ENCODE results near the gene CREBBP.

The CREBBP gene

DNA sequence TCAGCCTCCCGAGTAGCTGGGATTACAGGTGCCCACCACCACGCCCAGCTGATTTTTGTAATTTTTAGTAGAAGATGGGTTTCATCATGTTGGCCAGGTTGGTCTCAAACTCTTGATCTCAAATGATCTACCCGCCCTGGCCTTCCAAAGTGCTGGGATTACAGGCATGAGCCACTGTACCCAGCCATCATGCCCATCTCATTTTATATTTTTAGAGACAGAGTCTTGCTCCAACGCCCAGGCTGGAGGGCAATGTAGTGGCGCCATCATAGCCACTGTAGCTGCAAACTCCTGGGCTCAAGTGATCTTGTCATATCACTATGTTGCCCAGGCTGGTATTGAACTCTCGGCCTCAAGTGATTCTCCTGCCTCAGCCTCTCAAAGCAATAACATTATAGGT lies 120.0 kb downstream of the CREBBP start:
- no peak for DNase-seq

DNA sequence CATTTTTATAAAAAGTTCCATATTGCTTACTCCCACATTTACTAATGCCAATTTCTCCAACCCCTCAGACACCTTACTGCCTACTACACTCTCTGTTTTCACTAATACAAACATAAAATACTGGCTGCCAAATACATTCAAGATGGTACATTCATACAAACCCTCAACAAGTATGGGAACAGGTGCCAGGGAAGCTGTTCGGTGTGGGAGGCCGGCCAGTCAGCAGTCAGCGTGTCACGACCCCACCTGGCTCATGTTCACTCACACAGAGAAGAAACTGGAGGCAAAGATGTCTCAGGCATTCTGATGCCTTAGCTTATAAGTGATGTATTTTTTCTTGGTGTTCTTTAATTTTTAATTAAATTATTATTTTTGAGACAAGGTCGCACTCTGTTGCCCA lies 120.8 kb downstream of the CREBBP start:
- DNase-seq = no peak

DNA sequence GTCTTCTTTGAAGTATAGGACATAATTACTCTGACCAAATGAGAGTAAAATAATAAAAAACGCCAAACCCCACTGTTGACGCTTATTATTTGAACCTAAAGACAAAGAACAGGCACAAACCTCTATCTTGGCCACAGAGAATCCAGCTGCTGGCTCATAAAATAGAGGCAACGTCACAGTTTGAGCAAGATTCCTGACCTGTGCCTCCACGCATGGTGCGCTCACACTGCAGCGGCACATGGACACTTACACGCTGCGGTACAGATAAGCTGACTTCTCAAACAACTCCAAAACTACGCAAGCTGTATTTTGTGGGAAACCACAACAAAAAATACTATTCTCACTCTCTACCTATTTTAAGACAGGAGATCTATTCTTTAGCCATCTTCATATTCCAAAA lies 124.4 kb downstream of the CREBBP start:
- DNase-seq = no peak

DNA sequence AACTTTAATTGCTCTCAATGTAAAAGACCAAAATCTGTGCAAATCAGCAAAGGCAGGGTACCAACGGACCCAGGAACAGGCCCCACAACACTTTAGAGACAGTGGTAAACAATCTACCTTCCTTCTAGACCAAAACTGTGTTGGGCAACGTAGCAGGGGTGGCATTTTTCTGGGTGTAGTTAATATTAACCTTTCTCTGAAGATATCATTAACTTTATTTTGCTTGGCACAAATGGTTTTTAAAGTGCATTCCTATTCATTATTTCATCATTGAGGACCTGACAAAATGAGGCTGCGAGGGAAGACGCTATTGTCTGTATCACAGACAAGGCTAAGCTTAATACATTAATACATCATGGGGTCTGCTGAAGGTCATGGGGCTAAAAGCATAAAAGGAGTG lies 125.3 kb downstream of the CREBBP start:
- no peak for DNase-seq

DNA sequence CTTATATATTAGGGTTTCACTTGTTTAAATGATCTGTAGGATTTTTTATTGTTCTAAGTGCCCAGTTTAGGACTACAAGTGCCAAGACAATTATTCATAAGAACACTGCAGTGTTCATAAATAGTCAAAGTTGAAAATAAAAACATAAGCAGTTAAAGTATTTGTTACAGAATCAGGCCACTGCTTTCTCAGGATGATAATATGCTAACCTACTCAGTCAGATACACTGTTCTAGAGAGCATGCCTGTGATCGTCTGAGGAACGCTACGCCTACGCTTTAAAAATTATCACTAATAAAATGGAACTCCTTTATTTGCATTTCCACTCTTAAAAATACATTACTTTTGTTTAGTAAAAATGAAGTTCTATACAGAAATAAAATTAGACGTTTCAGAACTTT lies 125.7 kb downstream of the CREBBP start:
- no peak for DNase-seq

DNA sequence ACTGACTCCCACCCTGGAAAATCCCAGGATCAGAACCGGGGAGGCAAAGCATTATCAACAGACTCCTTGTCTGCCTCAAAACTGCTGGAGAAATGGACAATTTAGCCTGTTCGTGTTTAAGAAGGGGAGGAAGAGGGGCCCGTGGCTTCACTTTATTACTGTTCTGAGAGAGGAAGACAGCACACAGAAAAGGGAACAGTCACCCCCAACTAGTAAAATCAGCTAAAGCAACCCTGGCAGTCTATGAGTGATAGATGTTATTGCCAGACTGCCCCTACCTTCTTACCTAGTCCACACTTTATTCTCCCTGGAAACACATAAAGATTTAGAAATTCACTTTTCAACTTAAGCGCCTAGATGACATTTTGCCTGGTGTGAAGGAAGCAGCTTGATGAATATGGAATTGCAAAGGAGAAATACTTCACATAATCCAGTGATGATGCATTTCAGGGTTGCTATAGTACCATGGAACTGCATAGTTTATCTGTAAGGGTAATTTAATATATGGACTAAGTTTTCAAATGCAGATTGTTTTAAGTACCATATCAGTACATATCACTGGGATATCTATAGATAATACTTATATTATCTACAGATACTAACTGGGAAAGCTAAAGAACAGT lies 126.3 kb downstream of the CREBBP start:
- DNase-seq = no peak

DNA sequence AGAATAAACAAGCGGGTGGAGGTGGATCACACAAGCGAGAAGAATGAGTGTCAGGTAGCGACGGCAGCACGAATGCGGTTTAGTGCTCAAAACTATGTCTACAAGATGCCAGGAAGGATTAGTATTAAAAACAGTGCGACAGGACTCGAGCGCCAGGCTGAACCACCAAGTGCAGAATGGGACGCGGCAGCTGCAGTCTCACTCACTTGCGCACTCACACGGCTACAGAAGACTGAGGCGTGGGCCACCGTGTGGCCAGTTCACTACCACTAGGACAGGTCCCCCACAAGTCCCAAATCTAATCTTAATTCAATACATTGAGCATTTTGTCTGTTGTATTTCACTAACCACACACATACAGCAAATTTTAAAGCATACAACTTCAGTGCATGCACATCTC lies 127.5 kb downstream of the CREBBP start:
- DNase-seq = no peak

DNA sequence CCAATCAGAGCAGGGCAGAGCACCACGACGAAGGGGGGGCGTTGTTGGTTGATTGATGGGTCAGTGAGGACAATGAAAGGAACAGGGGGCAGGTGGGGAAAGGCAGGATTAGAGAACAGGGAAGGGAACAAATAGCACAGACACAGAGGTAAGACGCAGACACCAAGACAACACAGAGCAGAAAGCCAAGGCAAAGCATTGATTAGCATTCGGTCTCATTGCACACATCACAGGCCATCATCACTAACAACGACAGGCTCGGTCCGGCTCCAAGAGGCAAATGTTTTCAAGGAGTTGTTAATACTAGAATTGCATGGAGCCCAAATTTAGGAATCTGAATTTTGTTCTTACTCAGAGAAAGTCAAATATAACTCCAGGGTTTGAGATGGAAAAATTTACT lies 128.6 kb downstream of the CREBBP start:
- DNase-seq = no peak

DNA sequence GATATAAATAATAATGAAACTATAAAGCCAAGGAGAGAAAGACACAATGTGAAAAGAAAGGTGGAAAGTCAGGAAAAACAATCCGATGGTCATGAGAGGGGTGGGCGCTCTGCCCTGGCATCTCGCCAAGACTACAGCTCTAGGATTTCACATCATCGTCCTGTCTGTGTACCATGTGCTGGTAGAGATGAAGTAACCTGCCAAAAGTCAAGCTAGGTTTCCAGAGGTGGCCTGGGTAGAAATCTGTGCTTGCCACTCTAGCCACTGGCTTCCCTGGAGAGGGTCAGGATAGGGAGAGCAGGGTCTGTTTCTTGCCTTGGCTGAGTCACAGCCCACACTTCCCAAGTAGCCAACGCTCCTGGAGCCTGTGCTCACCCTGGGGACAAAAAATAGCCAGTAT lies 132.2 kb downstream of the CREBBP start:
- no peak for DNase-seq

DNA sequence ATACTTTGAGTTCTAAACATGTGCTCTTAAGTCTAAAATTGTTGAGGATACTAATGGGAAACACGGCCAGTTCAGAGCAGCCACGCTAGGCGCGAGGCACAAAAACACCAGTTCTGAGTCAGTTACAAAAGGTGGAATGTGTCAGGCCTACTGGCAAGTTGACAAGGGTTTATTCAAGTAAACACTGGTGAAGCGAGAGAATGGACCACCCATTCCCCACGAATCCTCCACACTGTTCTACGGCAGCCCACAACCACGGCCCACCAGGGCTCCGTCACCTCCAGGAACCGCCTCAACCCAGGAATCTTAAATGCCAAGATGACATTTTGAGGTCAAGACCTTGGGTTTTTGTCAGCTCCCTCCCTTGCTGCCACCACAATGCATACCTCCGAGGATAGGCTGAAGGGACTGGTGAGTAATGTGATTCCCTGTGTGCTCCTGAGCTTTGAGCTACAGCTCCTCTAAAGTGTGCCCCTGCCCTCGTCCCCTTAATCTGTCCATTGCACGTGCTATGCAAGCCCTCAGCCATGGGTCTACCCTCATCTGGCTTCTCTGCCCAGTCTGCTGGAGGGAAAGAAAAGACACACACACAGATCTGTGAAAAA lies 134.7 kb downstream of the CREBBP start:
- no peak for DNase-seq

DNA sequence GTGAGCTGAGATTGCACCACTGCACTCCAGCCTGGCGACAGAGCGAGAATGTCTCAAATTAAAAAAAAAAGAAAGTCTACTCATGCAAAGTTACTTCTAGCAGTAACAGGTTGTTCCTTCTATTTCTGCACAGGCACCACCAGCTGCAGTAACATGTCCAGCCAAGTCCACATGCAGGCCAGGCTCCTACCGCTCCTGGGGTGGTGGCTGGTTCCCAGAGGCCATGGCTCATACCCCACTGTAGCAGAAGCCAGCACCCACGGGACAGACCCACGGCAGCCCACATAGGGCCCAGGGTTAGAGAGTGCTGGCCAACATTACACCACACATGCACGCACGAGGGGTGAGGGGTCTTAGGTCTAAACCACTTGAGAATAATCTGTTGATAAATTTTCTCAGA lies 136.5 kb downstream of the CREBBP start:
- no peak for DNase-seq

DNA sequence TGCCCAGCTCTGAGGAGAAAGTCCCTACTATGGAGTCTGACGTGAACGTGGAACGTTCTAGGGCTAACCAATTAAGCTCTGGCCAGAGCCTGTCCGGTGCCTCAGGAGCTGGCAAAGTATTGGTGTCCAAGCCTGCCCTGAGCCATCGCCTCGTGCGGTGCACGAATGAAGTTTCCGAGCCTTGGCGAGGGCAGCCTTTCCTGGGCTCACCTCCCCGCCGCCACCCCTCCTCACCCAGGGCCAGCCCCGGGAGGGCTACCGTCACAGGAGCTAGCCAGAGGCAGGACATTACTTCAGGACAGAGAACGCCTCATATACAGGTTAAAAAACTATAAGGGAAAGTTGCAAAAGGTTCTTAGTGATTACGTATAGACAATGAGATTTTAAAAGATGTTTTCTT lies 139.6 kb downstream of the CREBBP start:
- DNase-seq = no peak

DNA sequence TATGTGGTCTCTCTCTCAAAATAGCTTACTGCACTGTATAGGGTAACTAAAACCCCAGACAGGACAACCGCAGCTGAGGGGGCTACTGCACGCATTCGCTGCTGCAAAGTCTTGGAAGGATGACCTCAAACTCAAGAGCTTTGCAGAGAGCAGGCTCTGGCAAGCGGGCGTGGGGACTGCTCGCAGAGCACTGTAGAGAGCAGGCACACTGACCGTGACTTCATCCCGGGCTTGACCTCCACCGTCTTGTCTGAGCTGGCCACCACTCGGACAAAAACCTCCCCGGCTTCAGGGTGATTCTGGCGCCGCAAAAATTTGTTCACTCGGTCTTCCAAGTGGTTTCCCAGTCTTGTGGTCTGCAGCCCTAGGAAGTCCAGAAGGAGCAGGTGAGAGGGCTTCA lies 140.3 kb downstream of the CREBBP start:
- no peak for DNase-seq

DNA sequence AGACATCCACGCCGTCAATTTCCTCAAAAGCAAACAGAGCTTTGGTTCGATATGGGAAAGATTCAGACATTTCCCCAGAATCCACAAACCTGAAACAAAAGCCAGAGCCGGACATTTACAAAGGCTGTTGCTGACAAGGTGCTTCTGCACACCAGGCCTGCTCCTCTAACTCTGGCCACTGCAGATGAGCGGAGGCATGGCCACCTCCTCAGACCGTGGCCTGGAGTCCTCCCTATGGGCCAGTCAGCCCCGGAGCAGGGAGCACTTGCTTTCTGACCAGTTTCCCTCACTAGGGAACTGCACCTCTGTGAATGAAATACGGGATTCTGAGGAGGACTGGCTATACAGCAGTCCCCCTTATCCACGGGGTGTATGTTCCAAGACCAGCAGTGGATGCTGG lies 140.9 kb downstream of the CREBBP start:
- no peak for DNase-seq

DNA sequence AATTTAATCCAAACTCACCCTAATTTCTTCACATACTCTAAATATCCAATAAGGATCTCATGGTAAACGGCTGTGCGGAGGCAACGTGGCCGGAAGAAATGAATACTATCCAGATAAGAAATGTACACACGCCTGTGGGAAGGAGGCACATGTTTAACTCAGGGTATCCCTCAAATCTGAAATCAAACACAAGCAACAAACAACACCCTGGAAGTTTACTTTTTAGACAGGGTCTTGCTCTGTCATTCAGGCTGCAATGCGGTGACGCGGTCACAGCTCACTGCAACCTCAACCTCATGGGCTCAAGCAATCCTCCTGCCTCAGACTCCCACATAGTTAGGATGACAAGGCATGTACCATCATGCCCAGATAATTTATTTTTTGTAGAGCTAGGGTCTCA lies 142.0 kb downstream of the CREBBP start:
- no peak for DNase-seq

DNA sequence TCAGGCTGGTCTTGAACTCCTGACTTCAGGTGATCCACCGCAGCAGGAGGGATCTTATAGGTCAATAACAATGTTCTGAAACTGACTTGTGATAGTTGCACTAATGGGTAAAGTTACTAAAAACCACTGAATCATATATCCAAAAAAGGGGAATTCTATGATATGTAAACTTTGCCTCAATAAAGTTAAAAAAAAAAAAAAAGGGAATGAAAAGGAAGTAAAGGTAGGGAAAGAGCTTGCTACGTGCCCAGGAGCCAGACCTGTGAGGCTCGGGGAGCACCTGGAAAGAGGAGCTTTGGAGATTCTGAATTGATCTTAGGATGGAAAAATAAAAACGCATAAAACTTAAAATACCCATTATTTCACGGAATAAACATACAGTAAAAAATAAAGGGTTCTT lies 142.4 kb downstream of the CREBBP start:
- no peak for DNase-seq

DNA sequence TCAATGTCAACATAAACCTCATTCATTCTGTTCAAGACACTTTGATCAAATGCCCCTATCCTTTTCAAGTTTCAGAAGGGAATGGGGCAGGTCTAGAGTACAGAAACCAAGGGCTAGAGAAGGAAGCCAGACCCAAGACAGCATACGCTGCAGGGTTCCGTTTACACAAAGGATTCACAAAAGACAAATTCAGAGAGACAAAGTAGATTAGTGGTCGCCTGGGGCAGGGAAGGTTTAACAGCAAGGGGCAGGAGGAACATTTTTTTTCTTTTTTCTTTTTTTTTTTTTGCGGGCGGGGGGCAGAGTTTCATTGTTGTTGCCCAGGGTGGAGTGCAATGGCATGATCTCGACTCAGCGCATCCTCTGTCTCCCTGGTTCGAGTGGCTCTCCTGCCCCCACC lies 143.3 kb downstream of the CREBBP start:
- DNase-seq = no peak

DNA sequence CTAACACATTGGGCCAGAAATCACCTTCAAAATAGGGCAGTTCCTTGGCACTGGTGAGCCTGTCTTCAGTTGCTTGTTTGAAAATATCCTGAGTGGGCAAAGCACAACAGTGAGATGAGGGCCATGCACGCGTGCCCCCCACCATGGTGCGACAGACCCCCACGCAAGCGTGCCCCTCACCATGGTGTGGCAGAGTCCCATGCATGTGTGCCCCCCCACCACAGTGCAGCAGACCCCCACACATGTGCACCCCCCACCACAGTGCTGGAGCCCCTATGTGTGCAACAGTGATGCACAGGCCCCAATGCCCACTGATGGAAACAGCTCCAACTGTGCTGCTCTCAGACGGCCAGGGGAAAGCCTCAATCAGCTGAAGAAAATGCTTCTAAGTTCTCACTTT lies 144.4 kb downstream of the CREBBP start:
- DNase-seq = no peak

DNA sequence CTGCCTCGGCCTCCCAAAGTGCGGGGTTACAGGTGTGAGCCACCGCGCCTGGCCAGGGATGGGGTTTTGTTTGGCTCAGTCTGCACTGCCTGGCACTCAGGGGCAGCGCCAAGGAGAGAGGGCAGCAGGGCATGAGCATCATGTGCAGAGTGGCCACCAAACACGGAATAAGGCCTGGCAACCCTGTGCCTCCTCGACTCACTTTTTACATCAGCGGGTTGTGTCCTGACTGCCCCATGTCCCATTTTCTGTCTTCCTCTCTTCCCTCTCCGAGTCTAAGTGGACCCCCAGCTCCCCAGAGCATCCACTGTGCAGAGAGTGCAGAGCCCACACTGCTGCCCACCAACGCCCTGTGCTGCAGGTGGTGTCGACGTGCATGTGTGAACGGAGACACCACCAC lies 145.0 kb downstream of the CREBBP start:
- DNase-seq = no peak

DNA sequence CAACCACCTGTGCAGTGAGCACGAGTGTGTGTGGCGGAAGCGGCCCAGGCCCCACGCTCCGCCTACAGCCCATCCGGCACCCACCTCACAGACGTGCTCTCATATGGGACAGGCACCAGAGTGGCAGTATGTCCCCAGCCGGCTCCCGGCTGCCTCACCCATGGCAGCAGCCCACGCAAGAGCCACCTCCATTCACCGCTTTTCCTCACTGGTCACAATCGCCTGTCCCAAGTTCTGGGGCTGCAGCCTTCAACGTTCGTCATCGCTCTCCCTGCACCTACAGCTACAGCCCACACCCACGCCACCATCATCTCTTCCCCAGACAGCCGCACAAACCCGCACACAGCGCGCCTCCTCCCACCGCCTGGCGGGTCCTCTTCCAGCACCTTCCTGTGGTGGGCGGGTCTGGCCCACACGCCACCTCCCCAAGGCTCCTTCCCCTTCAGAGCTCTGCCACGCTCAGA lies 145.7 kb downstream of the CREBBP start:
- DNase-seq = no peak

DNA sequence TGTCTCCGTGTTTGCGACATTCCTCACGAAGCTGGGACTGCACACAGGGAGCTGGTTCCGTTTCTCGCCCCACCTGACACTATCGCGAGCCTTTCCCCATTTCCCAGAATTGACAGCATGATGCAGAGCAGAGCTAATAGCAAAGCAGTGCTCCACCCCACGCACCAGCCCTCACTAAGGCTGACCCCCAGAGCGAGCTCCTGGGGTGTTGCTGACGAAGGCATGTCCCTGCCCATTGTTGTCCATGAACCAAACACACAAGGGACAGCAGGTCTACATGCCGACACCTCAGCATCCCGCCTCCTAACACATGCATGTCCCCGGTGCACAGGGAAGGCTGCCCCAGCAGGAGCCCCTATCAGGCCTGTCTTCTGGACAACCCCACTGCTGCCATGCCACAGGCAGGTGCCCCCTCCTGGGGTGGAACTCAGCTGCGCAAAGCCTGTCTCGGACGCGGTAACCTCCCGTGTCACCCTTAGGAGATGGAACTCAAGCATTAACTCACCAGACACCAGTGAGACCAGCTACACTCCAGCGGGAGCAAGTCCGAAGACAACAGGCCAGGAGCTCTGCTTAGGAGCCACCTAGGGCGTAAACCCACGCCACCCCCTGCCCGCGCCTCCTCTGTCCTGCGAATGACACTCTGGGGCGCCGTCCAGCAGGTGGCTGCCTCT lies 146.3 kb downstream of the CREBBP start:
- DNase-seq = no peak

DNA sequence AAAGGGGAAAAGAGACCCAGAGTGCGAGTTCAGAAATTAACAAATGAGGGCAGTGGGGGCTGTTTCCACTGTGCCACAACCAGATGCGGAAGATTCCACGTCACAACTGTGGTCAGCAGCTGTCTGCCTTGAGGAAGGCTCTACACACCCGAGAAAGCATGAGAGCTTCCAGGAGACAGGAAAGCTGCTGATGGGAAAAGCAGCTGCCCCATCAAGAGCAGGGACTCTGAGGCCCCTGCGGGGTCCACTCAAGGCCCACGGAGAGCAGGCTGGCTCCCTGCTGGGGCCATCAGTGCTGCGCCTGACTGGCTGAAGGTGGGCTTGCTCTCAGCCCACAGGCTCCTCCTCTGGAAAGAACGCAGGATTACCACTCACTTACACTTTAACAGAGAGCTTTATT lies 148.3 kb downstream of the CREBBP start:
- no peak for DNase-seq

DNA sequence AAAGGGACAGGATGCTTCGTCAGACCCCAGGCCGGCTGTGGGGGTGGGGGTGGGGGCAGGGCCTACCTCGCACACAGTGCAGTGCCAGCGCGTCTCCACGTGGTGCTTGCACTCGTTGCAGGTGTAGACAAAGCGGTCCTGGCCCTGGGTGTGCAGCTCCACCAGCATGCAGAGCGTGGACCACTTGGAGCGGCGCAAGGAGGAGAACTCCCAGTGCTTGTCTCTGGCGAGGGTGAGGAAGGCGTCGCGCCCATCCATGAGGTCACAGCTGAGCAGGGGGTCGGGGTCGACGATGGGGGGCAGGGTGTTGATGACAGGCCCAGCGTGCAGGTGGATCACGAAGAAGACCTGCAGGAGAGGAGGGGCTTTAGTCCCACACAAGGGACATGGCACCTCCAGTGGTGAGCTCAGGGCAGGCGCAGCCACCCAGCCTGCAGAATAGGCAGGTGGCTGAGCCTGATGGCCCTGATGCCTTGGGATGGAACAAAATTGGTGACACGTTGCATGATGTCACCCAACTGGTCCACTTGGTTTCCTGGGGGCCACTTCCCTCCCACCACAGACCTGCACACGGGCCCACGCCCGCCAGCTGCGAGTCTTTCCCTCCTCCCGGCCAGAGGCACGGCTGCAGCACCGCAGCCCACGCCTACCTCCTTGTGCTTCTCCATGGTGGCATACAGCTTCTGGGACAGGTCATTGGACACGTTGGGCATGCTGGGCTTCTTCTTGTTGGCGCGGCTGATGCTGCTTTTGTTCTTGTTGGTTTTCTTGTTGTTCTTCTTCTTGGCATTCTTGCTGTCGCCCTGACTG lies 149.2 kb downstream of the CREBBP start:
- DNase-seq = no peak

Measured in NCI-H1436 (cell line).